DOHH2 (cell line): Measurements from ENCODE around the gene SLC2A4.

Source experiments
- H3F3A ChIP-seq: fragments of 200-600 bp; sonication (generic), shearing (Covaris generic); 2 replicates; pipeline ENCODE4 v1.6.0; 2016; ENCODE audit warnings: antibody characterized with exemption, mild to moderate bottlenecking; ENCODE audit not compliant: control insufficient read depth, insufficient read depth
- H3K27ac ChIP-seq: fragments of 200-600 bp; sonication (generic); 2 replicates; pipeline ENCODE4 v1.5.1; 2014; ENCODE audit warnings: low read depth, mild to moderate bottlenecking, low read length, moderate library complexity
- H3K27me3 ChIP-seq: fragments of 200-600 bp; sonication (generic); 2 replicates; pipeline ENCODE4 v1.6.1; 2014; ENCODE audit warnings: mild to moderate bottlenecking, low read length, mixed read lengths; ENCODE audit not compliant: control insufficient read depth
- H3K36me3 ChIP-seq: fragments of 200-600 bp; sonication (generic); 2 replicates; pipeline ENCODE4 v1.6.1; 2014; ENCODE audit warnings: mild to moderate bottlenecking, low read length, moderate library complexity, mixed read lengths; ENCODE audit not compliant: control insufficient read depth
- H3K4me1 ChIP-seq: fragments of 200-600 bp; sonication (generic); 2 replicates; pipeline ENCODE4 v1.6.1; 2014; ENCODE audit warnings: mild to moderate bottlenecking, low read length, mixed read lengths; ENCODE audit not compliant: control insufficient read depth
- H3K4me2 ChIP-seq: fragments of 200-600 bp; sonication (generic); 2 replicates; pipeline ENCODE4 v1.6.0; 2014; ENCODE audit warnings: mild to moderate bottlenecking, low read length, moderate library complexity
- H3K4me3 ChIP-seq: fragments of 200-600 bp; sonication (generic); 2 replicates; pipeline ENCODE4 v1.5.1; 2014; ENCODE audit warnings: mild to moderate bottlenecking, low read length, mixed read lengths
- H3K79me2 ChIP-seq: fragments of 200-600 bp; sonication (generic); 2 replicates; pipeline ENCODE4 v1.6.1; 2014; ENCODE audit warnings: mild to moderate bottlenecking, low read length, mixed read lengths; ENCODE audit not compliant: control insufficient read depth
- H3K9me2 ChIP-seq: fragments of 200-600 bp; sonication (generic); replicated peaks from 2 replicates; pipeline ENCODE4 v1.6.1; 2014; ENCODE audit warnings: mild to moderate bottlenecking, low read length, mixed read lengths; ENCODE audit not compliant: control insufficient read depth
- H3K9me3 ChIP-seq: fragments of 200-600 bp; sonication (generic); 2 replicates; pipeline ENCODE4 v1.6.1; 2014; ENCODE audit warnings: antibody characterized with exemption, low read length, mixed read lengths; ENCODE audit not compliant: control insufficient read depth, insufficient read depth
- H4K20me1 ChIP-seq: fragments of 200-600 bp; sonication (generic); 2 replicates; pipeline ENCODE4 v1.6.0; 2014; ENCODE audit warnings: low read depth, mild to moderate bottlenecking, antibody characterized with exemption, low read length, moderate library complexity; ENCODE audit not compliant: control insufficient read depth, insufficient read depth
- EZH2phosphoT487 ChIP-seq: fragments of 200-600 bp; sonication (generic); IDR thresholded peaks from 2 replicates; pipeline ENCODE4 v1.6.1; 2017; ENCODE audit warnings: borderline replicate concordance, mild to moderate bottlenecking, antibody characterized with exemption, low read length, moderate library complexity, mixed read lengths
- TF ChIP-seq, protein P1 (sequence below): fragments of 200-600 bp; sonication (generic); IDR thresholded peaks from one replicate; pipeline ENCODE4 v1.5.1; 2014; ENCODE audit warnings: antibody characterized with exemption, mild to moderate bottlenecking, low read depth, low read length; ENCODE audit not compliant: poor library complexity, severe bottlenecking

SLC2A4 gene

DNA sequence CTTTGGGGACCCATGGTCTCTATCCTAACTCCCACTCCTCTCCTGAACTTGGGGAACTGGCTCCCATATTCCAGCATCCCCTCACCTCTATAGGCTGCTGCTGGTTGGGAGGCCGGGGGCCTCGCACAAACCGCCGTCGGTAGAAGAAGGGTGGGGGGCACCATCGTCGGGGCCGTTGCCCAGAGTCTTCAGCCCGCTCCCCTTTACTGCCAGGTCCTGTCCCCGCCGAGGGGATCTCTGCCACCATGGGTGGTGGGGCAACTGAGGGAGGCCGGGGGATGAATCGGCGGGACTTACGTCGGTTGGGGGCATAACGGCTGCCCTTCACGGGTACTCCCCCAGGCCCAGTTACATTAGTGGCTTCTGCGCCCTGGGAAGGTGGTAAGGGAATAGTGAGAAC is 8.6 kb downstream of the SLC2A4 start:
- Histone ChIP-seq H3K27ac (no peak overlapping the region), H3K4me3 (no peak overlapping the region), H3F3A (0 out of 2 replicates have a peak, but pooled peaks cover 2% of the 10 kb centered on the region), H3K4me1 (peaks cover 10% of the 10 kb centered on the region), H3K9me3 (no peaks in the 10 kb centered on the region), H4K20me1 (no peaks in the 10 kb centered on the region), H3K27me3 (peaks cover 71% of the 10 kb centered on the region), H3K9me2 (no peaks in the 10 kb centered on the region), H3K79me2 (no peaks in the 10 kb centered on the region), H3K4me2 (no peak overlapping the region), H3K36me3 (no peaks in the 10 kb centered on the region)
- TF ChIP-seq, protein P1, sequence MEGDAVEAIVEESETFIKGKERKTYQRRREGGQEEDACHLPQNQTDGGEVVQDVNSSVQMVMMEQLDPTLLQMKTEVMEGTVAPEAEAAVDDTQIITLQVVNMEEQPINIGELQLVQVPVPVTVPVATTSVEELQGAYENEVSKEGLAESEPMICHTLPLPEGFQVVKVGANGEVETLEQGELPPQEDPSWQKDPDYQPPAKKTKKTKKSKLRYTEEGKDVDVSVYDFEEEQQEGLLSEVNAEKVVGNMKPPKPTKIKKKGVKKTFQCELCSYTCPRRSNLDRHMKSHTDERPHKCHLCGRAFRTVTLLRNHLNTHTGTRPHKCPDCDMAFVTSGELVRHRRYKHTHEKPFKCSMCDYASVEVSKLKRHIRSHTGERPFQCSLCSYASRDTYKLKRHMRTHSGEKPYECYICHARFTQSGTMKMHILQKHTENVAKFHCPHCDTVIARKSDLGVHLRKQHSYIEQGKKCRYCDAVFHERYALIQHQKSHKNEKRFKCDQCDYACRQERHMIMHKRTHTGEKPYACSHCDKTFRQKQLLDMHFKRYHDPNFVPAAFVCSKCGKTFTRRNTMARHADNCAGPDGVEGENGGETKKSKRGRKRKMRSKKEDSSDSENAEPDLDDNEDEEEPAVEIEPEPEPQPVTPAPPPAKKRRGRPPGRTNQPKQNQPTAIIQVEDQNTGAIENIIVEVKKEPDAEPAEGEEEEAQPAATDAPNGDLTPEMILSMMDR, result no peak
- no peak for TF ChIP-seq EZH2phosphoT487

DNA sequence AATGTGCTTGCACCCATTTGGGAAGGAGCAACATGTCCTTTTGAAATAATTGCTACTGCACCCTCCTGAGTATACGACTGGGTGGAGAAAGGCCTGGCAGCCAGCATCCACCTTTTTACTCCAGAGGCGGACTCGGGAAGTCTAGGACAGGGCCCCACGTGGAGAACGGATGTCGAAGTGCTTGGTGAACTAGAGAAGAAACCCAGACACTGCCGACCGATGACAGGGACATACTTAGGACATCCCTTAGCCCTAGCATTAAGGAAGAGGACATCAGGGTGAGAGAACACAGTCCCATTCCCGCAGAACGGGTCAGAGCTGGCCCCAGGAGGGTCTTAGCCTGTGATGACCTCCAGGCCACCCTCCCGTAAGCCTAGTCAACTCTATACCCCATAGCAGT is 9.2 kb downstream of the SLC2A4 start:
- H3K27me3 ChIP-seq, result peaks cover 70% of the 10 kb centered on the region
- H3K79me2 ChIP-seq, result no peaks in the 10 kb centered on the region
- H4K20me1 ChIP-seq, result no peaks in the 10 kb centered on the region
- H3K36me3 ChIP-seq, result no peaks in the 10 kb centered on the region
- H3K9me3 ChIP-seq, result no peaks in the 10 kb centered on the region
- H3K4me1 ChIP-seq, result peaks cover 15% of the 10 kb centered on the region
- no peak overlapping the region for H3K4me3 ChIP-seq
- 0 out of 2 replicates have a peak, but pooled peaks cover 2% of the 10 kb centered on the region for H3F3A ChIP-seq
- H3K27ac ChIP-seq, result no peak overlapping the region
- TF ChIP-seq EZH2phosphoT487, result no peak
- TF ChIP-seq, protein P1, result no peak
- no peaks in the 10 kb centered on the region for H3K9me2 ChIP-seq
- no peak overlapping the region for H3K4me2 ChIP-seq

DNA sequence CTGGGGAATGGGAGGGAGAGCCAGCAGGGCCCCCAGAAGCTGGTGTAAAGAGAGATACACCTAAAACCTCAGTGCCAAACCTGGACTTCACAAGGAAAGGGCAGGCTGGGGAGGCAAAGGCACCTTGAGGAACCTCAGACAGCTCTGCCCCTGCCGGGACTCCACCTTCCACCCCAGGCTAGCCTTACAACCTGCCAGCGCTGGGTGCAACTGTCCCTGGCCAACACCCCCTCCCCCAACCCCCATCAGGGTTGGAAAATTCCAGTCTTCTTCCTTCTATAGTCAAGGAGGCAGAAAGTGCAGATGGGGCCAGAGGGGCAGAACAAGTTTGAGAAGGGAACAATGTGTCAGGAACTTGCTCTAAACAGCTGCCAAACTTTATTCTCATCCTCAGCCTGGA is 10.7 kb downstream of the SLC2A4 start:
- Histone ChIP-seq H3K9me2 (no peaks in the 10 kb centered on the region), H3K4me2 (no peak overlapping the region), H4K20me1 (no peaks in the 10 kb centered on the region), H3K9me3 (no peaks in the 10 kb centered on the region), H3K79me2 (no peaks in the 10 kb centered on the region), H3F3A (0 out of 2 replicates have a peak, but pooled peaks cover 2% of the 10 kb centered on the region), H3K27ac (no peak overlapping the region), H3K4me3 (no peak overlapping the region), H3K27me3 (peaks cover 62% of the 10 kb centered on the region), H3K4me1 (peaks cover 23% of the 10 kb centered on the region), H3K36me3 (no peaks in the 10 kb centered on the region)
- TF ChIP-seq, protein P1, result no peak
- no peak for TF ChIP-seq EZH2phosphoT487

DNA sequence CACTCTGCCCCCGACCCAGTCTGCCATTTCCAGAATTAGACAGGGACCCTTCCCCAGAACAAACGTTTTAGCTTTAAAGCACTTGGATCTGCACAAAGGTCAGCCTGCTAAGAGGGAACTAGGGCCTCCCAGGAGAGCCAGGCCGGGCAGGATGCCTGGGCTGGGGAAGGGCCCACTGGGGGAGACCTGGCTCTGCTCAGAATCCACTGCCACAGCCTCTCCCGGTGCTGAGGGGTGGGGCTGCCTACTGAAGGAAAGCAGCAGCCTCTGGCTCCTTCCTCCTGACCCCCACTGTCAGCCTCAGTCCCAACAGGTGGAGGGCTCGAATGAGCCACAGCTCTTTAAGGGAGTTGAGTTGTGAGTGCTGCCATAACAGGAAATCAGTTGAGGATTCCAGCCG is 11.2 kb downstream of the SLC2A4 start:
- H3K4me2 ChIP-seq, result no peak overlapping the region

More for the DNA sequence above, 11.2 kb downstream of the SLC2A4 start:
- Histone ChIP-seq H3K9me3 (no peaks in the 10 kb centered on the region), H3K4me3 (no peak overlapping the region), H3K79me2 (no peaks in the 10 kb centered on the region), H3K27me3 (peaks cover 57% of the 10 kb centered on the region), H4K20me1 (no peaks in the 10 kb centered on the region), H3K4me1 (peaks cover 23% of the 10 kb centered on the region), H3K36me3 (no peaks in the 10 kb centered on the region), H3F3A (0 out of 2 replicates have a peak, but pooled peaks cover 2% of the 10 kb centered on the region), H3K27ac (no peak overlapping the region), H3K9me2 (no peaks in the 10 kb centered on the region)
- TF ChIP-seq, protein P1, result no peak
- no peak for TF ChIP-seq EZH2phosphoT487
